Islet of Langerhans (tissue), 1 donor: ENCODE measurements around the gene UST.
"Not testable (repeated sequence)": the region's sequence is repeated elsewhere in the genome, so short reads cannot be mapped to it uniquely, and the experiment has no call there.

ENCODE experiments used
- FAIRE-seq: peaks from one replicate; lab custom pipeline; 2011; peaks lifted over from hg19 to GRCh38; lab: Jason Lieb, UNC

The UST gene

GRCh38 chr6:148765898-148766808 lies 19.3 kb downstream of the UST start:
- no peak for FAIRE-seq

DNA sequence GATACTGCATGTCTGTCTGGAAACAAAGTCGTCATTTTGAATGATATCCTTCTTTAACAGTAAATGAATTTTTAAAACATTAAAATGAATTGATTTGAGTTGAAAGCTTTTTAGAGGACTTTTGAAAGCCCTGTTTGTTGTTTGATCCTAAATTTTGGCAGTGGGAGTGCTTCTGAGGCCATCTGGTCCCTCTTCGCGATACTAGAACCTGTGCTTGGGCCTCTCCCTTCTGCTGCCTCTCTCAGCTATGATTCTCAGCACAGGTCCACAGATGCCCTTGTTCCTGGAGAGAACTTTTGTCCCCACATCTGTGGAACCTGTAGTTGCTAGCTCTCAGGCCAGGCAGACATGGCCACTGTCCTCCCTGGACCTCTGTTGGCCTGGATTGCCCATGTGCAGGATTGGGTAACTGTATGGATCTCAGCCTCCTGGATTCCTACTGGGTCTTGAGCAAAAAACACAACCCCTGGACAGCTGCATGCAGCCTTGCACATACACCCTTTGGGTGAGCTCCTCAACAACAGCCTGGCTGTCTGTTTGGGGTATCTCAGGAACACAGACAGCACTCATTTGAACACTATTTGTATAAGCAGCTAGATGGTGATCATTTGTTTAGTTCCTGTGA lies 21.9 kb downstream of the UST start:
- FAIRE-seq, result no peak

- FAIRE-seq, result no peak
These were observed 22.6 kb downstream of the UST start for GRCh38 chr6:148769304-148769968.

- FAIRE-seq, result no peak
These were observed 23.8 kb downstream of the UST start for GRCh38 chr6:148770408-148771211.

DNA sequence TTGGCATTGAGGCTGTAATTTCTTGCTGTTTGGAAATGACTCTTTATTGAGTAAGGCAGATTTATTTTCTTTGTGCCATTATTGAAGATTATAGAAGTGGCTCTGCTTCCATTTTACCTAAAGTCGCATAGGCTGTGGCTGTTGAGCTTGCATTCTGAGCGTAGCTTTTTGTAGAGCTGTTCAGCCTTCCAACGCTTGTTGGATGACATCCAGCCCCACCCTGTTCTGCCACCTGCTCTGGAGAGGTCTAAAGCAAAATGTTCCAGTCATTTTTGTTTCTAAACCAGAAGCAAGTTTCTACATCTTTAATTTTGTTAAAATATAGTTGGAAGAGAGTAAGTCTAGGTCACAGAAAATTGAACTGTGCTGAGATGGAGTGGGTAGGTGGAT lies 24.4 kb downstream of the UST start:
- FAIRE-seq, result no peak

DNA sequence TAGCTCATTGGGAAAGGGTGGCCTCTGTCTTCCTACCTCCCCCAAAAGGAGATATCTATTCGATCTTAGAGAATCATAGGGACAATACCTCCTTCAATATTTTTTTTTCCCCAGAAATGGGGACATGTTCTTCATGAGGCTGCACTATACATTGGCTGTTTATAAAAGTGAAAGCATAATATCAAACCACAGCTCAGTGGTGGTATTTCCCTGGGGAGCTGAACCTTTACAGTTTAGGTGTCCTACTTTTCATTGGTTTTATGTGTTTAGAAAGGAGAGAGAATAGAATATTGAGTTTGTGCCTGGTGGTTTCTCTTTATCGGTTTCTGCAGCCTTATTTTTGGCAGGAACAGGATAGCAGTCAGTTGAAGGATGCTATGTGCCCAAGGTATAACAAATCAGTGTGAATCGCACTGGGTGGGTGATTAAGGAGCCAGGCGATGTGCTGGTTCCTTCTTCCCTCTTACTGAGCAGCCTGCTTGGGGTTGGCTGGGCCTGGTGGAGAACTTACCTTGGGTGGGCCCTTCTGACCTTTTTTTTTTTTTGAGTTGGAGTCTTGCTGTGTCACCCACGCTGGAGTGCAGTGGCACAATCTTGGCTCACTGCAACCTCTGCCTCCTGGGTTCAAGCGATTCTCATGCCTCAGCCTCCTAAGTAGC lies 25.2 kb downstream of the UST start:
- FAIRE-seq, result no peak

DNA sequence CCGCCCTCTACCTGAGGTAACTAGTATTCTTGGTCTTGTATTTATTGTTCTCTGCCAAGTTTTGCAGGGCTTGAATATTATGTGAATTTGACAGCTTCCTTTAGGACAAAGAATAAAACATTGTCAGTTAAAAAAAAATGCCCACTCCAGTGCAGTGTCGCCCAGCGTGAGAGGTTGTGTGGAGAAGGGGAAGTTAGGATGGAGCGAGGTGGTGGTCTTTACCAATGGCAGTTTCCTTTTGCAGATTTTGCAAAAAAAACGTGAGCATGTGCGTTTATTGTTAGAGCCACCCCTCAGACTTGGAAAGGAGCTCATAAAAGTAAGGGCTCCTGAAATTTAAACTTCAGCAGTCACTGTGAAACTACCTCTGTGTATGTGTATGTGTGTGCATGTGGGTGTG lies 28.3 kb downstream of the UST start:
- no peak for FAIRE-seq

- FAIRE-seq, result no peak
These were observed 29.8 kb downstream of the UST start for GRCh38 chr6:148776321-148777308.

GRCh38 chr6:148779142-148779562 lies 32.3 kb downstream of the UST start:
- FAIRE-seq, result no peak

DNA sequence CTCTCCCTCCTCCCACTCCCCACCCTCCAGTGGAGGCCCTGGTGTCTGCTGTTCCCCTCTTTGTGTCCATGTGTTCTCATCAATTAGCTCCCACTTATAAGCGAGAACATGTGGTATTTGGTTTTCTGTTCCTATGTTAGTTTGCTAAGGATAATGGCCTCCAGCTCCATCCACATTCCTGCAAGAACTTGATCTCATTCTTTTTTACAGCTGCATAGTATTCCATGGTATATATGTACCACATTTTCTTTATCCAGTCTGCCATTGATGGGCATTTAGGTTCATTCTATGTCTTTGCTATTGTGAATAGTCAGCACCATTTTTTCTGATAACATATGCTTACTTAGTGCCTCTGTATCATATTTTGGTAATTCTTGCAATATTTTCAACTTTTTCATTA lies 33.6 kb downstream of the UST start:
- not testable (repeated sequence) for FAIRE-seq

GRCh38 chr6:148780918-148781436 lies 34.1 kb downstream of the UST start:
- no peak for FAIRE-seq

DNA sequence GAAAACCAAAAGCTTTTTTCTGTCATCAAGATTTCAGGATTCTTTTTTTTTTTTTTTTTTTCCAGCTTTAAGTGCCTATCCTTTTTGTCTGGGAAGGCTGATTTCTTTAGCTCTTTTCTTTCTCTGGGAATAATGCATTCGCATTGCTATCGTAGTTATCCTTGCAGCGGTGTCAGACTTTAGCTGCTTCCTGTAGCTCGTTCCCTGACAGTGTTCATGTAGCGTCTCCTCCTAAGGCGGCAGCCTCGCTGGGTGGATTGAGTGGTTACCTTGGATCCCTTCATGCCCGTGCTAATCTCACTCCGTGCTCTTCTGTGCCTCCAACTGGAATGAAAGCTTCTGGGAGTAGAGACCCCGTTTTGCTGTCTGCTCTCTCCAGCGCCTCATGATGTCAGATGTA lies 43.1 kb downstream of the UST start:
- FAIRE-seq, result no peak

GRCh38 chr6:148790404-148790803 lies 43.6 kb downstream of the UST start:
- FAIRE-seq, result no peak

GRCh38 chr6:148790817-148791216 lies 44.0 kb downstream of the UST start:
- FAIRE-seq, result no peak

- FAIRE-seq, result no peak
These were observed 44.5 kb downstream of the UST start for GRCh38 chr6:148791372-148791771.

DNA sequence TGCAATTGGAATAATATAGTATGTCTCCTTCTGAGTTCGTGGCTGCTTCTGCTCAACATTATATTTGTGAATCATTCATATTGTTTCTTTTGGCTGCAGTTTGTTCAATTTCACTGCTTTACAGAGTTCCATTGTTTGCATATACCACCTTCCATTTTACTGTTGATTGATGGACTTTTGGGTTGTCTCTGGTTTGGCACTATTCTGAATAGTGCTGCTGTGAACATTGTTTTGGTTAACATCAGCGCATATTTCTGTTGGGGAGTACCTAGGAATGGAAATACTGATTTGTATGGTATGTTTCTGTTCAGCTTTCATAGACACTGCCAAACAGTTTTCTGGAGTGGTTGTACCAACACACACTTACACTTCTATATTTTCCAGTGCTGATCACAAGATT lies 46.9 kb downstream of the UST start:
- no peak for FAIRE-seq

DNA sequence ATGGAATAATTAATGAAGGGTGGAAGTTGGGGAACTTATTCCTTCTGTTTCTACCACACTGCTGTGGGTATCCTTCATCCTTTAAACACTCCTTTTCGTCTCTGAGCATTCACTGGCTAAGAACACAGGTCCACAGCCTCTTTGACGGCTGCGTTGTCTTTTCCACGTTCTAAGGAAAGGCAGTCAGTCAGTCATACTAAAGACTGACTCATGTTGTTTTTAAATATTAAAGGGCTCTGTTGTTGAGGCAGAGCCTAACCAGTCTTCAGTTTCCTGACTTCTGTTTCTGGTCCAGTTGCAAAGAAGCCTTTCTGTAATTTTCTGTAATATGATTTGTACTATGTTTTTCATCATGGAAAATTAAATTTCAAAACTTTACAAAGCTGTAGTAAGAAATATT lies 48.0 kb downstream of the UST start:
- FAIRE-seq, result no peak

GRCh38 chr6:148795563-148795962 lies 48.7 kb downstream of the UST start:
- no peak for FAIRE-seq

DNA sequence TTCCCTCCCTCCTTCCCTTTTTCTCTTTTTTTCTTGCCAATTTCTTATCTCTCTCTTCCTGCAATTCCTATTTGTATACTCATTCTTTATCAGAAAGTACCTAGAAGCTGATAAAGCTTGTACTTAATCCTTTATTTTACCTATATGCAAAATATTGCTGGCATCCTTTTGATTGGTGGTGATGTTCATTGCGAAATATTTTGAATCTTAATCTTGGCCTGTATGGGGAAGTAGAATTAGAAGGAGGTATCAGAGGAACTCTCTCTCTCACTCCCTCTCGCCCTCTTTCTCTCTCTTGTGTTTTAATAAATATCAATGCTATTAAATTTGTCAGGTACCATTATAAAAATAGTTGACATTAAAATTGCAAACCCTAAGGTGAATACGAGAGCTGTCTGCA lies 52.8 kb downstream of the UST start:
- FAIRE-seq, result no peak

DNA sequence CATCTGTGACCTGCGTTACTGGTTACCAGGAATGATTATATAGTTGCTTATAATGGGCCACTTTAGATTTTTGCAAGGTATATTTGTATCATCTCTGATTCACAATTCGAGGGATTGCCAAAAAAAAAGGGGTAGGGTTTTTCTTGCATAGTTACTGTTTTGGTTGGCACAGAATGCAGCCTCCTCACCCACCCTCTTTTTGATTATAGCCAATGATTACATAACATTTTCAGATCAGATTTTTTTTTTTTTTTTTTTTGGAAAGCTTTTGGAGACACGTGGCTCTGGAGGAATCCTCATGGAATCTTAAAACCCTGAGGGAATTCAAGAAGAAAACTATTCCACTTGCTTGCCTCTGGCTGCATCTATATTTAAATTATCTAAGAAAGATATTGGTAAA lies 53.7 kb downstream of the UST start:
- FAIRE-seq, result no peak
